HG02885 (cell line): Measurements from ENCODE around the gene TSPAN32.

Source experiments
- ATAC-seq: cut with Tn5 transposase; IDR thresholded peaks from one replicate; pipeline ENCODE4 v1.9.1; 2021; ENCODE audit warnings: mild to moderate bottlenecking; ENCODE audit not compliant: unreplicated experiment, poor library complexity

Gene TSPAN32

GRCh38 chr11:2266586-2267305 is 35.1 kb upstream of the TSPAN32 start:
- no peak for ATAC-seq

GRCh38 chr11:2267306-2267850 is 34.4 kb upstream of the TSPAN32 start:
- no peak for ATAC-seq

- no peak for ATAC-seq
Observed at GRCh38 chr11:2267851-2268728, 33.7 kb upstream of the TSPAN32 start.

- ATAC-seq: no peak
Observed at GRCh38 chr11:2268729-2269600, 32.8 kb upstream of the TSPAN32 start.

- ATAC-seq: no peak
Observed at GRCh38 chr11:2269601-2270321, 32.1 kb upstream of the TSPAN32 start.

GRCh38 chr11:2270322-2271076 is 31.3 kb upstream of the TSPAN32 start, which contains the start of gene ASCL2:
Gene ASCL2, minus strand, starts transcription at chr11:2270588. Its CDS starts 256 bp downstream, at chr11:2270332.
- ATAC-seq: no peak

GRCh38 chr11:2271077-2271326 is 30.8 kb upstream of the TSPAN32 start:
- no peak for ATAC-seq

- no peak for ATAC-seq
Observed at GRCh38 chr11:2271327-2272227, 30.2 kb upstream of the TSPAN32 start.

GRCh38 chr11:2272228-2272945 is 29.4 kb upstream of the TSPAN32 start:
- ATAC-seq: no peak

GRCh38 chr11:2272946-2273280 is 28.9 kb upstream of the TSPAN32 start:
- no peak for ATAC-seq

- ATAC-seq: no peak
Observed at GRCh38 chr11:2273311-2273710, 28.5 kb upstream of the TSPAN32 start.

- no peak for ATAC-seq
Observed at GRCh38 chr11:2273771-2274170, 28.0 kb upstream of the TSPAN32 start.

GRCh38 chr11:2275334-2276279 is 26.2 kb upstream of the TSPAN32 start:
- no peak for ATAC-seq

GRCh38 chr11:2276280-2277007 is 25.4 kb upstream of the TSPAN32 start:
- ATAC-seq: no peak

- no peak for ATAC-seq
Observed at GRCh38 chr11:2277008-2277346, 24.8 kb upstream of the TSPAN32 start.

GRCh38 chr11:2277933-2278523 is 23.8 kb upstream of the TSPAN32 start:
- no peak for ATAC-seq
